ENCODE measurements around the gene PLEKHA5. TPM values are rescaled to one million over a fixed set of nuclear protein-coding genes. Genes with fewer than 3 reads are reported as not detected.

The PLEKHA5 gene
- polyA plus RNA-seq, 1 donor (not counting 4 experiments of a cell fraction or from before 2014, with no cell fraction given) = 21.7 TPM

- Histone ChIP-seq H4K20me1 (ENCODE audit: control insufficient read depth, extremely low read depth, insufficient read depth, low read length) (no peaks in the 10 kb centered on the region), H3K9ac (ENCODE audit: control insufficient read depth, extremely low read depth, insufficient read depth, low read length) (no peak overlapping the region), H2AFZ (ENCODE audit: control insufficient read depth, low read length) (no peak overlapping the region), H3K4me1 (ENCODE audit: control insufficient read depth, extremely low read depth, insufficient read depth, low read length) (no peaks in the 10 kb centered on the region), H3K9me3 (ENCODE audit: control insufficient read depth, low read depth, low read length) (no peaks in the 10 kb centered on the region), H3K4me2 (ENCODE audit: control insufficient read depth, extremely low read depth, insufficient read depth, low read depth, low read length) (no peak overlapping the region), H3K4me3 (ENCODE audit: control insufficient read depth in 2 of 3, extremely low read depth in 1 of 3, insufficient read depth in 2 of 3, low read depth in 1 of 3, low read length in 3 of 3) (no peak overlapping the region), H3K36me3 (ENCODE audit: control insufficient read depth in 2 of 2, extremely low read depth in 1 of 2, insufficient read depth in 2 of 2, low read length in 2 of 2) (no peaks in the 10 kb centered on the region), H3K27ac (ENCODE audit: control insufficient read depth, insufficient read depth, low read length) (no peak overlapping the region), H3K27me3 (ENCODE audit: control insufficient read depth, extremely low read depth, insufficient read depth, low read length) (no peaks in the 10 kb centered on the region), H3K79me2 (ENCODE audit: control insufficient read depth, insufficient read depth, low read length) (peaks cover 34% of the 10 kb centered on the region), H3K9me1 (ENCODE audit: control insufficient read depth, extremely low read depth, insufficient read depth, low read length) (no peaks in the 10 kb centered on the region)
- no peak for TF ChIP-seq CTCF (optimal IDR thresholded peaks at IDR 0.05 in 1 of 3, IDR thresholded peaks at IDR 0.05 in 1 of 3, conservative IDR thresholded peaks at IDR 0.05 in 1 of 3; ENCODE audit: extremely low read depth in 1 of 3, insufficient read depth in 2 of 3, low read length in 3 of 3)
- TF ChIP-seq EZH2 (IDR thresholded peaks at IDR 0.05; ENCODE audit: low read length) = no peak
- FAIRE-seq (no peak), DNase-seq (ENCODE audit: low read depth, low spot score) (no peak)
- dilution Hi-C loops (cut with MboI; ENCODE audit: extremely low pct_ligation_motif_present, low sequenced_read_pairs) = no loop called here
These were observed 114.0 kb downstream of the PLEKHA5 start for GRCh38 chr12:19243551-19243950.

GRCh38 chr12:19244312-19244711, 114.8 kb downstream of the PLEKHA5 start:
- peaks cover 32% of the 10 kb centered on the region for H3K79me2 ChIP-seq (ENCODE audit: control insufficient read depth, insufficient read depth, low read length)
- H3K4me1 ChIP-seq (ENCODE audit: control insufficient read depth, extremely low read depth, insufficient read depth, low read length) = peaks cover 3% of the 10 kb centered on the region
- no peak for TF ChIP-seq CTCF (optimal IDR thresholded peaks at IDR 0.05 in 1 of 3, IDR thresholded peaks at IDR 0.05 in 1 of 3, conservative IDR thresholded peaks at IDR 0.05 in 1 of 3; ENCODE audit: extremely low read depth in 1 of 3, insufficient read depth in 2 of 3, low read length in 3 of 3)
- TF ChIP-seq EZH2 (IDR thresholded peaks at IDR 0.05; ENCODE audit: low read length) = no peak
- DNase-seq (ENCODE audit: low read depth, low spot score) (no peak), FAIRE-seq (no peak)
- no peak overlapping the region for H3K4me3 ChIP-seq (ENCODE audit: control insufficient read depth in 2 of 3, extremely low read depth in 1 of 3, insufficient read depth in 2 of 3, low read depth in 1 of 3, low read length in 3 of 3)
- dilution Hi-C loops (cut with MboI; ENCODE audit: extremely low pct_ligation_motif_present, low sequenced_read_pairs) = no loop called here
- no peak overlapping the region for H3K9ac ChIP-seq (ENCODE audit: control insufficient read depth, extremely low read depth, insufficient read depth, low read length)
- H3K27me3 ChIP-seq (ENCODE audit: control insufficient read depth, extremely low read depth, insufficient read depth, low read length) = no peaks in the 10 kb centered on the region
- no peak overlapping the region for H3K4me2 ChIP-seq (ENCODE audit: control insufficient read depth, extremely low read depth, insufficient read depth, low read depth, low read length)
- no peak overlapping the region for H2AFZ ChIP-seq (ENCODE audit: control insufficient read depth, low read length)
- no peaks in the 10 kb centered on the region for H3K9me1 ChIP-seq (ENCODE audit: control insufficient read depth, extremely low read depth, insufficient read depth, low read length)
- no peaks in the 10 kb centered on the region for H4K20me1 ChIP-seq (ENCODE audit: control insufficient read depth, extremely low read depth, insufficient read depth, low read length)
- no peaks in the 10 kb centered on the region for H3K36me3 ChIP-seq (ENCODE audit: control insufficient read depth in 2 of 2, extremely low read depth in 1 of 2, insufficient read depth in 2 of 2, low read length in 2 of 2)
- no peaks in the 10 kb centered on the region for H3K9me3 ChIP-seq (ENCODE audit: control insufficient read depth, low read depth, low read length)
- no peak overlapping the region for H3K27ac ChIP-seq (ENCODE audit: control insufficient read depth, insufficient read depth, low read length)

Measured in keratinocyte (primary cell).